ENCODE results near the gene CACNA1C.

The CACNA1C gene

GRCh38 chr12:2403221-2403976 is 350.6 kb downstream of the CACNA1C start:
- no peak for DNase-seq

DNA sequence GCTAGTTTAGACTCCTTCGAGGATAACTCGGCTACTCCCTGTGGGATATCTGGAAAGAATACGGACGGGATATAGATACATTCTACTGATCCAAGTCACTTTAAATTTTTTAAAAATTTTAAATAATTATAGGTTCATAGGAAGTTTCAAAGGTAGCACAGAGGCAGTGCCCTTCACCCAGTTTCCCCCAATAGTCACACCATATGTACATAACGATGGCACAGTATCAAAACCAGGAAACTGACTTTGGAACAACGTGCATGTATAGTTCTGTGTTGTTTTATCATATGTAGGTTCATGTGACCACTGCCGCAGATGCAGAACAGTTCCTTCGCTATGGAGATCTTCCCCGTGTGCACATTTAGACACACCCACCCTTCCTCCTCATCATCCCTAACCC is 352.3 kb downstream of the CACNA1C start:
- DNase-seq: no peak

DNA sequence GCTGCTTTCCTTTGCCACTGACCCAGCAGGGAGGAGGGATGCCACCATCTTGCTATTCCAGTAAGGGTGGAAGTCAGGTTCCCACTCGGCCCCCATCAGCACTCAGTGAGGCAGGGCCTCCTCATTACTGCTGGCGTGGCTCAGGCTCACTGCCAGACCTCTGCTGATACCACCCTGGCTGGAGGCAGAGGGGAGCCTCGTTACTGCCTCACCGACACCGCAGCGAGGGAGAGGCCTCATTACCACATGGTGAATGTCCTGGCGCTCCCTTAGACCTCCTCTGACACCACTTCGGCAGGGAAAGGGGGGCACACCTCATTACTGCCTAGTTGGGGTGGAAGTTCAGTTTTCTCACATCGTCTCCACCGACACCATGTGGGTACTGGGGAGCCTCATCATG is 354.1 kb downstream of the CACNA1C start:
- DNase-seq: no peak

DNA sequence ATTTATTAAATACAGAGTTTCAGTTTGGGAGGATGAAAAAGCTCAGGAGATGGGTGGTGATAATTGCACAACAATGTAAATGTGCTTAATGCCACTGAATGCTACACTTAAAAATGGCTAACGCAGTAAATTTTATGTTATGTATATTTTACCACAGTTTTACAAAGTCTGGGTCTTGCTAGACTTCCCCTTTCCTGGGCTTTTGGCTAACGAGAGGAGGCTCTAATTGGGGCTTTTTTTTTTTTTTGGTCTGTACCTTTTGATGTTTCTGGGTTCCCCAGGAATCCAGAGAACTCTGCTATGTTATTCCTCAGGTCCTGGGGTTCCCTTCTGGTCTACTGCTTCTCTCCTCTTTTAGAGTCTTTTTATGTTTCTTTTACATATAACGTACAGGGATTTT is 355.5 kb downstream of the CACNA1C start:
- no peak for DNase-seq

- no peak for DNase-seq
Observed at GRCh38 chr12:2409656-2410265, 357.0 kb downstream of the CACNA1C start.

- no peak for DNase-seq
Observed at GRCh38 chr12:2410496-2410895, 357.7 kb downstream of the CACNA1C start.

DNA sequence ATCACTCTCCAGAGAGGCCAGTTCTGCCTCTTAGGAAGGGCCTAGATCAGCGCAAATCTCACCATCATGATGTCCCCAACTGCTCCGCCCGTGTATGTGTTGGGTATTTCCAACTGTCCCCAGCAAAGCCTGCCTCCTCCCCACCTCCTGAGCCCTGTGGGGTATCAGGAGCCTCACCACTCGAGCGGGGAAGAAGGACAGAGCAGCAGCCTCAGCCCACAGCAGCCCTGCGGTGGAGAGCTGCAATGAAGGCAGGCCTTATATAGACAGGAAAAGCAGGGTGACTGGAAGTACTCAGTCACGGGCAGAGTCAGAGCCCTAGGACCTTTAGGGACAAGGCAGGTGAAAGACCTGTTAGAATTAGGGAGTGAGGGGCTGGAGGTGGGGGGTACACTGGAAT is 358.2 kb downstream of the CACNA1C start:
- DNase-seq: no peak

DNA sequence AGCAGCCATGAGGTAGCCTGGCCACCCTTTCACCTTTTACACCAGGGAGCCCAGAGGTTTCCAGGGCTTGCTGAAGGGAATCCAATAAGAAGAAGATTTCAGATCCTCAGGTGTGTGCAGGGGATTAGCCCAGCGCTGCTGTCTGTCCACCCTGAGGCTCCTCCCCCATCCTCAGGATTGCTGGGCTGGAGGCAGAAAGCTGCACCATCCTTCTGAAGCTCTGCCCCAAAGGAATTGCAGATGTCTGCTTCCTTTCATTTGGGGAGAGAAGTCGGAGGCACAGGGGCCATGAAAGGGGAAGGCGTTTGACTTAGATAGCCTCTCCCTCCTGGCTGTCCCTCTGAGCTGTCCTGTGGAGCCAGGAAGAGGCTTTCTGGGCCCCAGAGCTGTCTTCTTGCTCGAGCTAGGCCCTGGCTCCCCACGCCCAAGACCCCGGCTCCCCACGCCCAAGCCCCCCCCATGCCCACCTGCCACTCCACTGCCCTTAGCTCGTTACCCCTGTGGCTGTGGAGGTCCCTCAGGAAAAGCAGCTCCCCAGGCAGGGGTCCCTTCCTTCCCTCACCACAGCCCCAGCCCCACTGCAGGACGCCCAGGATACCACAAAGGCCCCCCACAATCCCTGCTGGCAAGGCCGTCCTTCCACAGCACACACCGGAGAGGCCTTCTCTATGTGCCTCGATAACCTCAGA is 359.0 kb downstream of the CACNA1C start:
- no peak for DNase-seq

GRCh38 chr12:2412305-2412643 is 359.5 kb downstream of the CACNA1C start:
- DNase-seq: no peak

- no peak for DNase-seq
Observed at GRCh38 chr12:2413301-2413700, 360.5 kb downstream of the CACNA1C start.

DNA sequence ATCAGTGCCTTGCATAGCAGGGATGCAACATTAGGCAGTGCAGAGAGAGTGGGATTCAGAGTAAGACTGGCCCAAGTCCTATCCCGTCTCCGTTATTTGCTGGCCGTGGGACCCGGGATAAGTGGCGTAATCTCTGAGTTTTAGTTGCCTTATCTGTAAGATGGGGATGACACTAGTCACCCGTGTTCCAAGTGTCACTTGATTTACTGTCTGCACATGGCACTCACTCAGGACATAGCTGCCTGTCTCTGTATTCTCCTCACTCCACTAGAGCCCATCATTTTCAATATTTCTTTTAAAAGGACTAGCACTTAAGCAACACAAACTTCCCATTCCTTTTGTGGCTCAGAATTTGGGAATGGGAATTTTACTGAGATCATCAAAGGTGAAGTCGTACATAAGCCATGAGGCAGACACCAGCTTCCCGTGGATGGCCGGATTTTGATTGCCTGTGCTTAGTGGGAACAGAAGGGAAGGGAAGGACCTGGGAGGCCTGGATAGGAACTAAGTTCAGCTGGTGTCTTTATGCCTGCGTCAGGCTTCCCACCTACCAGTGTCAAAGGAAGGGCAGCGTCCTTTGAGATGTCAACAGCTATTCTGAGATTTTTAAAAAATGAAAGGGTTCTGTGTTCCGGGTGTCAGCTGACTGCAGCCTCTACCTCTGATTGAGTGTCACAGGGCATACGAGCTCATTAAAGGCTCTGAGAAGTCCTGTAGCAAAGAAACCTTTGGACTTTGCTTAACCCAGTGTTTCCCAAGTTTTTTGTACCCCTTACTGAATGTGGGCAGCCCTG is 361.4 kb downstream of the CACNA1C start:
- DNase-seq: no peak

- DNase-seq: no peak
Observed at GRCh38 chr12:2414810-2415567, 362.2 kb downstream of the CACNA1C start.

DNA sequence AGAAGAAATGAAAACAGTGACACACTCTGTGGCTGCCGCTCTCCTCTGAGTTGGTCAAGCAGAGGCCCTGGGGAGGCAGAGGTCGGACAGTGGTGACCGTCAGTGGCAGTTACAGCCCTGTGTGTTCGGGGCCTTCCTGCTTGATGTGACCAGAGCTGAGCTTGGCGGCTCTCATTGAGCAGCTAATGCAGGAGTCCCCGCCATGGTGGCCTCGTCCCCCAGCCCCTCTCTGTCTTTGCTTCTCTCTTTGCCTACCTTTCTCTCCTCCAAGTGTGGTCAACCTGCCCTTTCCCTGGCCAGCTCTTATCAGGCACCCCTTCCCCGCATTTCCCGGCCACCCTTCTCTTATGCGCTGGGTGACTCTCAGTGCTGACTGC is 362.8 kb downstream of the CACNA1C start:
- no peak for DNase-seq

GRCh38 chr12:2416158-2416557 is 363.4 kb downstream of the CACNA1C start:
- no peak for DNase-seq

- DNase-seq: no peak
Observed at GRCh38 chr12:2417481-2418160, 364.8 kb downstream of the CACNA1C start.

GRCh38 chr12:2418579-2418978 is 365.8 kb downstream of the CACNA1C start:
- DNase-seq: no peak

GRCh38 chr12:2422591-2422990 is 369.8 kb downstream of the CACNA1C start:
- DNase-seq: no peak

- no peak for DNase-seq
Observed at GRCh38 chr12:2429032-2429431, 376.2 kb downstream of the CACNA1C start.

GRCh38 chr12:2431810-2432209 is 379.0 kb downstream of the CACNA1C start:
- DNase-seq: no peak

DNA sequence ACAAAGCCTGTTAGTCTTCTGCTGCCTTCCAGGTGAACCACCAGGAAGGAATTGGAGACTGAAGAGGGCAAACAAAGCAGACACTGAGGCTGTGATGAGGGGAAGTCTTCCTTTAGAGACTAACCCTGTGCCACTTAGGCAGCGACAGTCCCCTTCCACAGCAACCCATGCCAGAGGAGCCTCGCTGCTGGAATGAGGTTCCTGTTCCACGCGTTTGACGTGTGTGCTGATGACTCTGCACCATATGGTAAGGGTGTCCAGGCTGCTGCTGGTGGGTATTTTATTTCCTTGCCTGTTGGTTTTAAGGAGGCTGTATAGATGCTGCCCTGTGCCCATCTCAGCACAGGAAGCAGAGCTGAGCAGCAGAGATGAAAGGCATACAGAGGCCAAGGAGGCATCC is 380.1 kb downstream of the CACNA1C start:
- DNase-seq: no peak

DNA sequence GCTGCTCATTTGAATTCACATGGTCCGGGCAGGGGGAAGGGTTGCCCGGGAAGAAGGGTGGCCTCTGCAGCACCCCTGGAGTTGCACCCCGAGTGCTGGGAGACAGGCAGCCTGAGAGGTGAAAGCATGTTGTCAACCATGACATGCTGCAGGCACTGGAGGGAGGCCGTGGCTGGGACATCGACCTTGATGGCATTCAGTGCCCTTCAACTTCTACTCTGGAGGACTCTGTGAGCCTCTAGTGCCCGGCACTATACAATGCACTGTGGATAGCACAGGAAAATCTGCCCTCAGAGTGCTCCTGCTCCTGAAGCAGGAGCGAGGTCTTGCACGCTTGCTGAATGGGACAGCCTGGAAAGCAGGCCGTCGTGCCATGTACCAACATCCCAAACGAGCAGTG is 382.7 kb downstream of the CACNA1C start:
- no peak for DNase-seq

Data from CD4-positive, alpha-beta T cell treated with Interleukin-10 for 1 hour (primary cell).